Esophagus muscularis mucosa (tissue), 4 donors: ENCODE results near the gene PLCZ1. TPM values are rescaled to one million over a fixed set of nuclear protein-coding genes. Genes with fewer than 3 reads are reported as not detected.

Experiments used
- DNase-seq: peaks from one replicate; pipeline ENCODE4 v3.0.0-alpha.2; 2017; ENCODE audit errors: extremely low spot score
- H3K27ac ChIP-seq, 4 donors: fragments of 200-600 bp; sonication (generic); replicated peaks in 1 of 4; 1 replicate in 3 of 4; 2 replicates in 1 of 4; pipeline ENCODE4 v1.5.1; 2016 to 2019; ENCODE audit warnings: mild to moderate bottlenecking in 1 of 4
- H3K27me3 ChIP-seq, 4 donors: fragments of 200-600 bp; sonication (generic); one replicate each; pipeline versions ENCODE4 v1.5.1 to v1.6.0; 2016 to 2019
- H3K36me3 ChIP-seq, 4 donors: fragments of 200-600 bp; sonication (generic); one replicate each; pipeline ENCODE4 v1.5.1; 2016 to 2019
- H3K4me1 ChIP-seq, 4 donors: fragments of 200-600 bp; sonication (generic); one replicate each; pipeline ENCODE4 v1.5.1; 2016 to 2019
- H3K4me3 ChIP-seq, 4 donors: fragments of 200-600 bp; sonication (generic); 1 replicate in 2 of 4; 2 replicates in 2 of 4; pipeline ENCODE4 v1.5.1; 2016 to 2019; ENCODE audit warnings: mild to moderate bottlenecking in 4 of 4, moderate library complexity in 1 of 4
- H3K9me3 ChIP-seq, 4 donors: fragments of 200-600 bp; sonication (generic); 1 replicate in 3 of 4; 2 replicates in 1 of 4; pipeline ENCODE4 v1.5.1; 2016 to 2019
- CTCF ChIP-seq, 3 experiments: fragments of 200-600 bp in 2 of 3; fragments of 450-650 bp in 1 of 3; sonication (generic) in 2 of 3; IDR thresholded peaks; one replicate each; pipeline ENCODE4 v1.5.1; 2017 to 2019; ENCODE audit warnings: antibody characterized with exemption in 3 of 3, mild to moderate bottlenecking in 2 of 3, moderate library complexity in 1 of 3
- EP300 ChIP-seq: sonication (generic); formaldehyde crosslinking; IDR thresholded peaks from one replicate; pipeline ENCODE4 v1.6.1; 2017; ENCODE audit warnings: antibody characterized with exemption
- POLR2A ChIP-seq: fragments of 450-650 bp; IDR thresholded peaks from one replicate; pipeline ENCODE4 v1.6.1; 2017; ENCODE audit warnings: antibody characterized with exemption, moderate library complexity, mild to moderate bottlenecking, low read depth
- POLR2AphosphoS5 ChIP-seq, 2 donors: sonication (generic); formaldehyde crosslinking; IDR thresholded peaks; one replicate each; pipeline ENCODE4 v1.6.1; 2017; ENCODE audit warnings: antibody characterized with exemption in 2 of 2
- WGBS: methylation state at CpG from one replicate; pipeline ENCODE4 v1.1.5; 2018; 5-methylcytosine and 5-hydroxymethylcytosine counted together
- intact Hi-C: fragments of 100-400 bp; cut with DNase I; formaldehyde crosslinking; loops from one replicate; pipeline ENCODE4 v1.15.1; 2023
- total RNA-seq, 4 donors: library from RNA; depleted of rRNA; stranded (reverse); fragments of >200 nt; gene quantifications; one replicate each; pipeline versions ENCODE4 v1.1.0 to v1.2.1, GENCODE V29; 2016

Gene PLCZ1
- total RNA-seq, 4 donors from 2014 or later = 0.83 TPM; not detected in 3

DNA sequence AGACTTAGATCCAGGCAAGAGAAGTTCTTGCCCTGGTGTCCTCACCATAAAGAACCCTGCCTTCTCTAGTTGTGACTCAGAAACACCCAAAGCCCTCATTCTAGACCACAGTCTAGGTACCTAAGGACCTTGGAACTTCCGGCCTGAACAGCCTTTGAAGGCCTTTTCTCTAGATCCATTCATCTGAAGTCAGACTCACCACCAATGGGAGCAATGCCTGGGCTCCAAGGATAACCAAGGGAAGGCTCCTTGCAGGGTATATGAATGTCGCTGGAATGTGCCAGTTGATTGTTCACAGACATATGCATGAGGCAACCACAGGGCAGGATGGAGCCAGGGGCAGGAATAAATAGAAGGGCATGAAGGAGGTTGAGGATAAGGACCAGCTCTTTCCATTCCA is 86.3 kb downstream of the PLCZ1 start:
- DNase-seq = no peak
- intact Hi-C loops = no loop called here
- TF ChIP-seq EP300 (no peak), POLR2AphosphoS5 (IDR thresholded peaks at IDR 0.05) (no peak), POLR2A (no peak), CTCF (IDR thresholded peaks at IDR 0.05) (no peak)
- WGBS = 97% methylated on average over 2 of the region's 2 CpGs
- Histone ChIP-seq H3K4me1 (peaks cover 0 to 2% (median 0%) of the 10 kb centered on the region in 4 donors), H3K4me3 (no peak overlapping the region), H3K27ac (no peak overlapping the region), H3K27me3 (no peaks in the 10 kb centered on the region), H3K9me3 (no peaks in the 10 kb centered on the region), H3K36me3 (no peaks in the 10 kb centered on the region)

GRCh38 chr12:18646286-18646890 is 91.4 kb downstream of the PLCZ1 start:
- no peak for DNase-seq
- Histone ChIP-seq H3K9me3 (no peaks in the 10 kb centered on the region), H3K4me1 (peaks cover 0 to 17% (median 14%) of the 10 kb centered on the region in 4 donors), H3K27ac (no peak overlapping the region), H3K27me3 (no peaks in the 10 kb centered on the region), H3K4me3 (no peak overlapping the region), H3K36me3 (no peaks in the 10 kb centered on the region)
- intact Hi-C loops = no loop called here
- WGBS = 73% methylated on average over 6 of the region's 6 CpGs
- TF ChIP-seq POLR2AphosphoS5 (IDR thresholded peaks at IDR 0.05) (no peak), POLR2A (no peak), CTCF (IDR thresholded peaks at IDR 0.05) (no peak), EP300 (no peak)

DNA sequence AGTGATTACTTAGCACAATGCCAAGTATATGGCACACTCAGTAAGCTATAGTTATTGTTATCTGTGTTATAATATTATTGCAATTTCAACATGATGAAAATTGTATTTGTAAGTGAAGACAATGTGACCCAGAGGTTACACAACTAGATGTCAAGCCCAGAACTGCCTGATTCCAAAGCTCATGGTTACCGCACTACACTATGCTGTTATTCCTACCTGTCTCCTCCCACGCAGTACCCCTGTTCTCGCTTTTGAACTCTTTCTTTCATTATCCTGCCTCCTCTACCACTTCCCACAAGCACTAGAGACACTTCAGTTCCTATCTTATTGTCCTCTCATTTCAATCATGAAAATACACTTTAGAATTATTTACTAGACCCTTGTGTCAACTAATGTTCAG is 93.2 kb downstream of the PLCZ1 start:
- Histone ChIP-seq H3K27me3 (no peaks in the 10 kb centered on the region), H3K9me3 (no peaks in the 10 kb centered on the region), H3K4me1 (peaks cover 0 to 17% (median 14%) of the 10 kb centered on the region in 4 donors), H3K4me3 (no peak overlapping the region), H3K27ac (no peak overlapping the region), H3K36me3 (no peaks in the 10 kb centered on the region)
- intact Hi-C loops = no loop called here
- no peak for DNase-seq
- no peak for TF ChIP-seq POLR2AphosphoS5 (IDR thresholded peaks at IDR 0.05)
- no peak for TF ChIP-seq EP300
- TF ChIP-seq CTCF (IDR thresholded peaks at IDR 0.05) = no peak
- no peak for TF ChIP-seq POLR2A
- 91% methylated on average over 3 of the region's 3 CpGs for WGBS

DNA sequence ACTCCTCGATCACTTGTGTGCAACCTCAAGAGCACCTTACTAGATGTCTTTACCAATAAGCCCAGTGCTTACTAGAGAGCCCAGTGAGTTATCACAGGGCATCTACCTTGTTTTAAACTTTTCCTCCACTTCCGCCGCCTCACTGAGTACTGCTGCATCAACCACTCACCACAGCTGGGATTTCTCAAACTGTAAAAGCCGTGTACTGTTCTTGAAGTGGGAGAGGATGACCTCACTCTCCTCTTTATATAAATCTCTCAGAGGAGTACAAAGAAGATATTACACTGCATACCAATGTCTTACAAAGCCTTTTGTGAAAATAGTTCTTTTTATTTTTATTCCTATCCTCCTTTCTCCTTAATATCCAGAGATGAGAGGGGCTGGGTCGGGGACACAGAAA is 94.1 kb downstream of the PLCZ1 start:
- DNase-seq = no peak
- intact Hi-C loops = no loop called here
- Histone ChIP-seq H3K4me1 (peaks cover 0 to 17% (median 14%) of the 10 kb centered on the region in 4 donors), H3K36me3 (no peaks in the 10 kb centered on the region), H3K27me3 (no peaks in the 10 kb centered on the region), H3K9me3 (no peaks in the 10 kb centered on the region), H3K27ac (no peak overlapping the region), H3K4me3 (no peak overlapping the region)
- TF ChIP-seq POLR2AphosphoS5 (IDR thresholded peaks at IDR 0.05) (peak in 1 of 2 donors; percentile 45), CTCF (IDR thresholded peaks at IDR 0.05) (no peak), EP300 (no peak), POLR2A (no peak)
- WGBS = 29% methylated on average over 5 of the region's 5 CpGs

DNA sequence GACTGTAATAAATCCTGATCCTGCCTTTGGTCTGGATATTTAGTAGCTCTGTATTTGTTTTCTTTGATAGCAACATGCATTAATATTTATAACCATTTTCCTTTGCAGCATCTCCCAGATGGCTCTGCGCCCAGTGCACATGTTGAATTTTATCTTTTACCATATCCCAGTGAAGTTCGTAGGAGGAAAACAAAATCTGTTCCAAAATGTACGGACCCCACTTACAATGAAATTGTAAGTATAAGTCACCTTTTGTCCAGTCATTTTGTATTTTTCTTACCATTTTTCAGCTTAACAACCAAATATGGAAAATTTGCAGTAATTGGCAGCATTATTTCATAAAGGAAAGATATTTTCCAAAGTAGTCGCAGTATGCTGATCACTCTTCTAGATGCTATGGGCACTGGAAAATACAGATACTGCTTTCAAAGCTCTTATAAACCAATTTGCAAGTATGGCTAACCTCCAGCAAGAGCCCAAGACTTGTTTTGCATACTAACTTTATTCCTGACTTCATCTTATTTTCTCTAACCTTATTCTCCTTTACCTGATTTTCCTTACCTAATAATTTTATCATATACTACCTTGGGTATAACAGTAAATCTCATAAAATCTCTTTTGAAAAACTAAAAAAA is 97.4 kb downstream of the PLCZ1 start:
- intact Hi-C loops = no loop called here
- peaks cover 0 to 16% (median 12%) of the 10 kb centered on the region in 4 donors for H3K4me1 ChIP-seq
- H3K9me3 ChIP-seq = no peaks in the 10 kb centered on the region
- H3K4me3 ChIP-seq = no peak overlapping the region
- DNase-seq = no peak
- WGBS = 69% methylated on average over 4 of the region's 4 CpGs
- TF ChIP-seq POLR2AphosphoS5 (IDR thresholded peaks at IDR 0.05) (no peak), EP300 (no peak)
- H3K27me3 ChIP-seq = no peaks in the 10 kb centered on the region
- H3K36me3 ChIP-seq = no peaks in the 10 kb centered on the region
- H3K27ac ChIP-seq = no peak overlapping the region
